ENCODE results near the gene DUOX2.
"Not testable (repeated sequence)": the region's sequence is repeated elsewhere in the genome, so short reads cannot be mapped to it uniquely, and the experiment has no call there.

The DUOX2 gene

GRCh38 chr15:45097466-45097865 is 16.5 kb downstream of the DUOX2 start:
- DNase-seq = no peak

GRCh38 chr15:45095661-45096060 is 18.3 kb downstream of the DUOX2 start:
- DNase-seq = no peak

GRCh38 chr15:45094358-45094730 is 19.6 kb downstream of the DUOX2 start:
- no peak for DNase-seq

GRCh38 chr15:45093622-45094357 is 20.2 kb downstream of the DUOX2 start:
- DNase-seq = no peak

- no peak for DNase-seq
Observed at GRCh38 chr15:45093013-45093412, 21.0 kb downstream of the DUOX2 start.

GRCh38 chr15:45091576-45091975 is 22.4 kb downstream of the DUOX2 start:
- DNase-seq = no peak

GRCh38 chr15:45091161-45091560 is 22.8 kb downstream of the DUOX2 start:
- no peak for DNase-seq

- DNase-seq = no peak
Observed at GRCh38 chr15:45089712-45090373, 24.1 kb downstream of the DUOX2 start.

GRCh38 chr15:45088801-45089711 is 24.9 kb downstream of the DUOX2 start:
- no peak for DNase-seq

- no peak for DNase-seq
Observed at GRCh38 chr15:45087513-45087912, 26.5 kb downstream of the DUOX2 start.

- no peak for DNase-seq
Observed at GRCh38 chr15:45084163-45084562, 29.8 kb downstream of the DUOX2 start.

GRCh38 chr15:45083223-45083622 is 30.7 kb downstream of the DUOX2 start:
- DNase-seq = no peak

GRCh38 chr15:45082412-45082811 is 31.6 kb downstream of the DUOX2 start:
- DNase-seq = not testable (repeated sequence)

GRCh38 chr15:45080593-45080992 is 33.4 kb downstream of the DUOX2 start:
- not testable (repeated sequence) for DNase-seq

GRCh38 chr15:45079628-45080246 is 34.2 kb downstream of the DUOX2 start:
- DNase-seq = not testable (repeated sequence)

GRCh38 chr15:45079201-45079600 is 34.8 kb downstream of the DUOX2 start:
- not testable (repeated sequence) for DNase-seq

GRCh38 chr15:45077391-45077790 is 36.6 kb downstream of the DUOX2 start:
- DNase-seq = not testable (repeated sequence)

GRCh38 chr15:45075440-45076320 is 38.3 kb downstream of the DUOX2 start:
- DNase-seq = not testable (repeated sequence)

- DNase-seq = not testable (repeated sequence)
Observed at GRCh38 chr15:45073602-45074001, 40.4 kb downstream of the DUOX2 start.

- DNase-seq = not testable (repeated sequence)
Observed at GRCh38 chr15:45069942-45070360, 44.0 kb downstream of the DUOX2 start.

GRCh38 chr15:45064386-45064785 is 49.6 kb downstream of the DUOX2 start:
- no peak for DNase-seq

GRCh38 chr15:45062301-45062700 is 51.7 kb downstream of the DUOX2 start:
- DNase-seq = not testable (repeated sequence)

Measured in CD4-positive, alpha-beta T cell treated with Interferon alpha-2 for 1 hour (primary cell).